GM12878 (cell line): Measurements from ENCODE around the gene CHN1. TPM values are rescaled to one million over a fixed set of nuclear protein-coding genes. Genes with fewer than 3 reads are reported as not detected.

Experiments used
- ATAC-seq: fragments of 200-7000 bp; cut with Tn5 transposase; 3 replicates; pipeline ENCODE4 v1.9.1; 2020; ENCODE audit warnings: mild to moderate bottlenecking, moderate library complexity
- BruUV-seq: library from RNA; stranded (reverse); fragments of 400-500 nt; replicated peaks from 2 replicates; lab custom pipeline; 2021; lab: Mats Ljungman, UMichigan
- CTCF ChIA-PET: fragments of 300-600 bp; sonication (Branson Sonifier 250); formaldehyde crosslinking; extraction: SDS; loops from one replicate; lab custom pipeline; 2021; ENCODE audit warnings: inconsistent platforms; lab: Yijun Ruan, JAX
- POLR2A ChIA-PET: fragments of 350-600 bp; formaldehyde crosslinking; extraction: SDS; loops from one replicate; lab custom pipeline; 2021; ENCODE audit warnings: inconsistent platforms; lab: Charles Lee
- RAD21 ChIA-PET: fragments of 300-600 bp; sonication (Branson Sonifier 250); formaldehyde crosslinking; loops from one replicate; lab custom pipeline; 2023; ENCODE audit warnings: antibody characterized with exemption; ENCODE audit not compliant: unreplicated experiment; lab: Charles Lee
- SMC1A ChIA-PET: fragments of 300-600 bp; sonication (Branson Sonifier 250); formaldehyde crosslinking; loops from one replicate; lab custom pipeline; 2023; ENCODE audit not compliant: unreplicated experiment, uncharacterized antibody; lab: Charles Lee
- DNase-seq: peaks from one replicate; pipeline ENCODE4 v3.0.0-alpha.2; 2011; ENCODE audit warnings: low read depth, low spot score
- FAIRE-seq: peaks from 3 replicates; lab custom pipeline; 2011; peaks lifted over from hg19 to GRCh38; lab: Jason Lieb, UNC
- H2AFZ ChIP-seq: 2 replicates; pipeline ENCODE4 v1.6.0; 2011; ENCODE audit warnings: low read depth, low read length, control low read depth; ENCODE audit not compliant: control insufficient read depth
- H3K27ac ChIP-seq: 2 replicates; pipeline ENCODE4 v1.5.1; 2011; ENCODE audit warnings: control low read depth; ENCODE audit not compliant: control insufficient read depth, insufficient read depth
- H3K27me3 ChIP-seq, 2 experiments: replicated peaks in 1 of 2; 2 replicates each; pipeline versions ENCODE4 v1.6.0 to v1.6.1; 2011; ENCODE audit warnings: low read length in 1 of 2; ENCODE audit not compliant: control insufficient read depth in 2 of 2, insufficient read depth in 2 of 2
- H3K36me3 ChIP-seq, 2 experiments: 2 replicates each; pipeline ENCODE4 v1.5.1; 2011; ENCODE audit warnings: low read length in 1 of 2; ENCODE audit not compliant: control insufficient read depth in 2 of 2, insufficient read depth in 2 of 2
- H3K4me1 ChIP-seq: 2 replicates; pipeline ENCODE4 v1.6.1; 2011; ENCODE audit warnings: mild to moderate bottlenecking, low read length, moderate library complexity, mixed read lengths; ENCODE audit not compliant: control insufficient read depth, insufficient read depth
- H3K4me2 ChIP-seq: 2 replicates; pipeline ENCODE4 v1.6.0; 2011; ENCODE audit warnings: control low read depth; ENCODE audit not compliant: control insufficient read depth, insufficient read depth
- H3K4me3 ChIP-seq: fragments of 200-600 bp; sonication (generic); 2 replicates; pipeline ENCODE4 v1.5.1; 2016
- H3K79me2 ChIP-seq: 2 replicates; pipeline ENCODE4 v1.6.0; 2011; ENCODE audit warnings: low read length; ENCODE audit not compliant: control insufficient read depth, insufficient read depth
- H3K9ac ChIP-seq: 2 replicates; pipeline ENCODE4 v1.8.0; 2011; ENCODE audit warnings: low read length, control low read depth, mixed read lengths; ENCODE audit not compliant: control insufficient read depth, insufficient read depth
- H3K9me3 ChIP-seq: replicated peaks from 3 replicates; pipeline ENCODE4 v1.5.1; 2011; ENCODE audit warnings: mild to moderate bottlenecking, low read length; ENCODE audit not compliant: control insufficient read depth, insufficient read depth
- H4K20me1 ChIP-seq: 2 replicates; pipeline ENCODE4 v1.6.0; 2011; ENCODE audit not compliant: control insufficient read depth, insufficient read depth
- CREM ChIP-seq: IDR thresholded peaks from 2 replicates; pipeline ENCODE4 v1.6.1; 2014; ENCODE audit warnings: antibody characterized with exemption, low read depth
- CUX1 ChIP-seq: IDR thresholded peaks from 2 replicates; pipeline ENCODE4 v1.6.1; 2012; ENCODE audit warnings: improper control_type of control experiment, low read depth, low read length; ENCODE audit not compliant: insufficient replicate concordance
- FOS ChIP-seq: IDR thresholded peaks from 3 replicates; pipeline ENCODE4 v1.6.1; 2011; ENCODE audit warnings: borderline replicate concordance; ENCODE audit not compliant: insufficient read length; ENCODE audit errors: extremely low read depth
- NFIC ChIP-seq: IDR thresholded peaks from 2 replicates; pipeline ENCODE4 v1.6.1; 2012; ENCODE audit warnings: low read depth, mild to moderate bottlenecking, inconsistent platforms, low read length, moderate library complexity
- RAD51 ChIP-seq: fragments of 450-650 bp; IDR thresholded peaks from 2 replicates; pipeline ENCODE4 v1.6.1; 2016; ENCODE audit warnings: moderate library complexity, mild to moderate bottlenecking, inconsistent platforms
- RB1 ChIP-seq: fragments of 450-650 bp; formaldehyde crosslinking; IDR thresholded peaks from 2 replicates; pipeline ENCODE4 v1.6.1; 2017; ENCODE audit warnings: mild to moderate bottlenecking, borderline replicate concordance
- SUZ12 ChIP-seq: fragments of 200-600 bp; sonication (generic); IDR thresholded peaks from one replicate; pipeline ENCODE4 v1.6.1; 2018; ENCODE audit warnings: antibody characterized with exemption, mild to moderate bottlenecking; ENCODE audit not compliant: unreplicated experiment
- USF1 ChIP-seq: IDR thresholded peaks from 2 replicates; pipeline ENCODE4 v1.6.1; 2011; ENCODE audit warnings: borderline replicate concordance, low read depth, mild to moderate bottlenecking, moderate library complexity, mixed read lengths, low read length; ENCODE audit not compliant: insufficient read depth; ENCODE audit errors: extremely low read length
- ZNF622 ChIP-seq: fragments of 450-650 bp; IDR thresholded peaks from 2 replicates; pipeline ENCODE4 v1.6.1; 2017; ENCODE audit warnings: mild to moderate bottlenecking, inconsistent platforms
- WGBS: methylation state at CpG from one replicate; pipeline ENCODE4 v1.1.6; 2016; ENCODE audit warnings: low lambda C conversion rate; ENCODE audit not compliant: insufficient replicate concordance, insufficient coverage; ENCODE audit errors: missing lambda C conversion rate; 5-methylcytosine and 5-hydroxymethylcytosine counted together
- in situ Hi-C: fragments of 300-500 bp; cut with MboI; formaldehyde crosslinking; loops from 9 replicates; pipeline ENCODE4 v1.14.3; 2018; ENCODE audit warnings: mixed read lengths
- intact Hi-C: fragments of 100-400 bp; cut with micrococcal nuclease; formaldehyde crosslinking; loops from one replicate; pipeline ENCODE4 v1.14.2; 2022; ENCODE audit not compliant: unreplicated experiment
- polyA plus RNA-seq, 11 experiments: library from polyadenylated mRNA; depleted of rRNA in 4 of 11; unstranded in 6 of 11; stranded (reverse) in 5 of 11; fragments of >200 nt; fragmentation: Nextera tagmentation in 4 of 11; fragmentation: Illumina TruSeq in 1 of 11; extraction: Ambion mirVana in 4 of 11; extraction: Trizol in 1 of 11; gene quantifications; 1 replicate in 1 of 11; 2 replicates in 10 of 11; pipeline versions ENCODE4 v1.2.1 to v1.2.3, GENCODE V29; 2011 to 2016; ENCODE audit warnings: inconsistent platforms in 2 of 11, missing spikeins in 2 of 11, low read depth in 1 of 11
- total RNA-seq, 4 experiments: library from RNA; depleted of rRNA in 3 of 4; stranded (reverse); fragments of >200 nt in 3 of 4; fragmentation: Illumina TruSeq in 1 of 4; extraction: Trizol in 1 of 4; gene quantifications; 2 replicates each; pipeline versions ENCODE4 v1.2.1 to v1.2.3, GENCODE V29; 2013 to 2021

CHN1 gene
- total and polyA plus RNA-seq, 10 of the 15 experiments (the other 5 are each of a cell fraction or from before 2014, with no cell fraction given), result 0.18 to 0.92 (median 0.53) TPM; not detected in 1

GRCh38 chr2:174994381-174994780, 10.8 kb downstream of the CHN1 start:
- no TSS peak for BruUV-seq
- RAD21 ChIA-PET, result interaction anchor here (1.0 kb wide), 1 partner anchor 246 kb away, joined by 3 read pairs; no protein-coding TSS in a partner anchor
- no peak for DNase-seq
- Histone ChIP-seq H3K4me3 (no peak overlapping the region), H3K4me1 (no peaks in the 10 kb centered on the region)
- TF ChIP-seq FOS (no peak), RB1 (no peak), RAD51 (no peak), CUX1 (no peak), CREM (no peak), NFIC (no peak), SUZ12 (no peak), USF1 (no peak), ZNF622 (no peak)
- TF ChIP-seq, all 136 proteins: peak for 0
- WGBS, result 32% methylated on average over 5 of the region's 5 CpGs
- FAIRE-seq (no peak), ATAC-seq (no peak)
- Histone ChIP-seq H3K9me3 (no peaks in the 10 kb centered on the region), H3K27ac (no peak overlapping the region), H2AFZ (no peak overlapping the region), H3K27me3 (no peaks in the 10 kb centered on the region), H4K20me1 (no peaks in the 10 kb centered on the region), H3K9ac (no peak overlapping the region), H3K4me2 (no peak overlapping the region), H3K79me2 (no peaks in the 10 kb centered on the region), H3K36me3 (no peaks in the 10 kb centered on the region)
- ChIA-PET CTCF (interaction anchor here (1.2 to 1.4 kb wide), 2 partner anchors 230 to 245 kb away, joined by 4 read pairs; partner anchors contain the start of gene CHRNA1), POLR2A (no interaction called here), SMC1A (interaction anchor here (1.0 to 1.3 kb wide), 2 partner anchors 10 to 245 kb away, joined by 3 to 4 read pairs; no protein-coding TSS in a partner anchor)
- intact Hi-C loops, result no loop called here
- in situ Hi-C loops, result no loop called here
